Measurements from ENCODE around the gene ADARB1.

GRCh38 chr21:45029948-45030681 lies 44.3 kb upstream of the ADARB1 start:
- TF ChIP-seq, protein P1, sequence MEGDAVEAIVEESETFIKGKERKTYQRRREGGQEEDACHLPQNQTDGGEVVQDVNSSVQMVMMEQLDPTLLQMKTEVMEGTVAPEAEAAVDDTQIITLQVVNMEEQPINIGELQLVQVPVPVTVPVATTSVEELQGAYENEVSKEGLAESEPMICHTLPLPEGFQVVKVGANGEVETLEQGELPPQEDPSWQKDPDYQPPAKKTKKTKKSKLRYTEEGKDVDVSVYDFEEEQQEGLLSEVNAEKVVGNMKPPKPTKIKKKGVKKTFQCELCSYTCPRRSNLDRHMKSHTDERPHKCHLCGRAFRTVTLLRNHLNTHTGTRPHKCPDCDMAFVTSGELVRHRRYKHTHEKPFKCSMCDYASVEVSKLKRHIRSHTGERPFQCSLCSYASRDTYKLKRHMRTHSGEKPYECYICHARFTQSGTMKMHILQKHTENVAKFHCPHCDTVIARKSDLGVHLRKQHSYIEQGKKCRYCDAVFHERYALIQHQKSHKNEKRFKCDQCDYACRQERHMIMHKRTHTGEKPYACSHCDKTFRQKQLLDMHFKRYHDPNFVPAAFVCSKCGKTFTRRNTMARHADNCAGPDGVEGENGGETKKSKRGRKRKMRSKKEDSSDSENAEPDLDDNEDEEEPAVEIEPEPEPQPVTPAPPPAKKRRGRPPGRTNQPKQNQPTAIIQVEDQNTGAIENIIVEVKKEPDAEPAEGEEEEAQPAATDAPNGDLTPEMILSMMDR (IDR thresholded peaks at IDR 0.05) = no peak
- TF ChIP-seq POLR2A (IDR thresholded peaks at IDR 0.05) (no peak), POLR2AphosphoS5 (IDR thresholded peaks at IDR 0.05) (no peak), EP300 (IDR thresholded peaks at IDR 0.05) (no peak)

Data from stomach (tissue), 4 donors.